GM12878 (cell line): ENCODE results near the gene ATN1. TPM values are rescaled to one million over a fixed set of nuclear protein-coding genes. Genes with fewer than 3 reads are reported as not detected.

Experiments
- ATAC-seq: fragments of 200-7000 bp; cut with Tn5 transposase; 3 replicates; pipeline ENCODE4 v1.9.1; 2020; ENCODE audit warnings: mild to moderate bottlenecking, moderate library complexity
- BruUV-seq: library from RNA; stranded (reverse); fragments of 400-500 nt; replicated peaks from 2 replicates; lab custom pipeline; 2021; lab: Mats Ljungman, UMichigan
- CTCF ChIA-PET: fragments of 300-600 bp; sonication (Branson Sonifier 250); formaldehyde crosslinking; extraction: SDS; loops from one replicate; lab custom pipeline; 2021; ENCODE audit warnings: inconsistent platforms; lab: Yijun Ruan, JAX
- POLR2A ChIA-PET: fragments of 350-600 bp; formaldehyde crosslinking; extraction: SDS; loops from one replicate; lab custom pipeline; 2021; ENCODE audit warnings: inconsistent platforms; lab: Charles Lee
- RAD21 ChIA-PET: fragments of 300-600 bp; sonication (Branson Sonifier 250); formaldehyde crosslinking; loops from one replicate; lab custom pipeline; 2023; ENCODE audit warnings: antibody characterized with exemption; ENCODE audit not compliant: unreplicated experiment; lab: Charles Lee
- SMC1A ChIA-PET: fragments of 300-600 bp; sonication (Branson Sonifier 250); formaldehyde crosslinking; loops from one replicate; lab custom pipeline; 2023; ENCODE audit not compliant: unreplicated experiment, uncharacterized antibody; lab: Charles Lee
- DNase-seq: peaks from one replicate; pipeline ENCODE4 v3.0.0-alpha.2; 2011; ENCODE audit warnings: low read depth, low spot score
- FAIRE-seq: peaks from 3 replicates; lab custom pipeline; 2011; peaks lifted over from hg19 to GRCh38; lab: Jason Lieb, UNC
- H2AFZ ChIP-seq: 2 replicates; pipeline ENCODE4 v1.6.0; 2011; ENCODE audit warnings: low read depth, low read length, control low read depth; ENCODE audit not compliant: control insufficient read depth
- H3K27ac ChIP-seq: 2 replicates; pipeline ENCODE4 v1.5.1; 2011; ENCODE audit warnings: control low read depth; ENCODE audit not compliant: control insufficient read depth, insufficient read depth
- H3K27me3 ChIP-seq, 2 experiments: replicated peaks in 1 of 2; 2 replicates each; pipeline versions ENCODE4 v1.6.0 to v1.6.1; 2011; ENCODE audit warnings: low read length in 1 of 2; ENCODE audit not compliant: control insufficient read depth in 2 of 2, insufficient read depth in 2 of 2
- H3K36me3 ChIP-seq, 2 experiments: 2 replicates each; pipeline ENCODE4 v1.5.1; 2011; ENCODE audit warnings: low read length in 1 of 2; ENCODE audit not compliant: control insufficient read depth in 2 of 2, insufficient read depth in 2 of 2
- H3K4me1 ChIP-seq: 2 replicates; pipeline ENCODE4 v1.6.1; 2011; ENCODE audit warnings: mild to moderate bottlenecking, low read length, moderate library complexity, mixed read lengths; ENCODE audit not compliant: control insufficient read depth, insufficient read depth
- H3K4me2 ChIP-seq: 2 replicates; pipeline ENCODE4 v1.6.0; 2011; ENCODE audit warnings: control low read depth; ENCODE audit not compliant: control insufficient read depth, insufficient read depth
- H3K4me3 ChIP-seq: fragments of 200-600 bp; sonication (generic); 2 replicates; pipeline ENCODE4 v1.5.1; 2016
- H3K79me2 ChIP-seq: 2 replicates; pipeline ENCODE4 v1.6.0; 2011; ENCODE audit warnings: low read length; ENCODE audit not compliant: control insufficient read depth, insufficient read depth
- H3K9ac ChIP-seq: 2 replicates; pipeline ENCODE4 v1.8.0; 2011; ENCODE audit warnings: low read length, control low read depth, mixed read lengths; ENCODE audit not compliant: control insufficient read depth, insufficient read depth
- H3K9me3 ChIP-seq: replicated peaks from 3 replicates; pipeline ENCODE4 v1.5.1; 2011; ENCODE audit warnings: mild to moderate bottlenecking, low read length; ENCODE audit not compliant: control insufficient read depth, insufficient read depth
- H4K20me1 ChIP-seq: 2 replicates; pipeline ENCODE4 v1.6.0; 2011; ENCODE audit not compliant: control insufficient read depth, insufficient read depth
- BHLHE40 ChIP-seq, 2 experiments: fragments of 450-650 bp in 1 of 2; IDR thresholded peaks; 2 replicates each; pipeline ENCODE4 v1.6.1; 2011 to 2017; ENCODE audit warnings: low read depth in 2 of 2, borderline replicate concordance in 1 of 2, improper control_type of control experiment in 1 of 2, low read length in 1 of 2, mild to moderate bottlenecking in 1 of 2
- E2F4 ChIP-seq: IDR thresholded peaks from 2 replicates; pipeline ENCODE4 v1.6.1; 2012; ENCODE audit warnings: low read depth, low read length, improper control_type of control experiment
- E4F1 ChIP-seq: fragments of 450-650 bp; IDR thresholded peaks from 2 replicates; pipeline ENCODE4 v1.6.1; 2018; ENCODE audit warnings: borderline replicate concordance, mild to moderate bottlenecking; ENCODE audit not compliant: partially characterized antibody
- ETV6 ChIP-seq, 2 experiments: fragments of 450-650 bp in 1 of 2; IDR thresholded peaks in 1 of 2; conservative IDR thresholded peaks in 1 of 2; 2 replicates each; pipeline ENCODE4 v1.6.1; 2014; ENCODE audit warnings: antibody characterized with exemption in 1 of 2, borderline replicate concordance in 1 of 2, low read depth in 1 of 2, mild to moderate bottlenecking in 1 of 2, moderate library complexity in 1 of 2
- IRF4 ChIP-seq: IDR thresholded peaks from 2 replicates; pipeline ENCODE4 v1.6.1; 2011; ENCODE audit warnings: low read depth, low read length
- KLF5 ChIP-seq: fragments of 450-650 bp; IDR thresholded peaks from 2 replicates; pipeline ENCODE4 v1.6.1; 2014; ENCODE audit warnings: mild to moderate bottlenecking; ENCODE audit not compliant: partially characterized antibody
- RAD21 ChIP-seq: IDR thresholded peaks from 2 replicates; pipeline ENCODE4 v1.6.1; 2011; ENCODE audit warnings: mild to moderate bottlenecking, low read depth, low read length, moderate library complexity; ENCODE audit not compliant: insufficient read depth
- RELA ChIP-seq: fragments of 450-650 bp; IDR thresholded peaks from 2 replicates; pipeline ENCODE4 v1.8.0; 2014; ENCODE audit warnings: borderline replicate concordance; ENCODE audit not compliant: partially characterized antibody
- TARDBP ChIP-seq: IDR thresholded peaks from 2 replicates; pipeline ENCODE4 v1.6.1; 2016; ENCODE audit warnings: borderline replicate concordance
- ZBTB33 ChIP-seq: fragments of 450-650 bp; IDR thresholded peaks from 2 replicates; pipeline ENCODE4 v1.6.1; 2017; ENCODE audit warnings: mild to moderate bottlenecking
- WGBS: methylation state at CpG from one replicate; pipeline ENCODE4 v1.1.6; 2016; ENCODE audit warnings: low lambda C conversion rate; ENCODE audit not compliant: insufficient replicate concordance, insufficient coverage; ENCODE audit errors: missing lambda C conversion rate; 5-methylcytosine and 5-hydroxymethylcytosine counted together
- in situ Hi-C: fragments of 300-500 bp; cut with MboI; formaldehyde crosslinking; loops from 9 replicates; pipeline ENCODE4 v1.14.3; 2018; ENCODE audit warnings: mixed read lengths
- intact Hi-C: fragments of 100-400 bp; cut with micrococcal nuclease; formaldehyde crosslinking; loops from one replicate; pipeline ENCODE4 v1.14.2; 2022; ENCODE audit not compliant: unreplicated experiment
- polyA plus RNA-seq, 11 experiments: library from polyadenylated mRNA; depleted of rRNA in 4 of 11; unstranded in 6 of 11; stranded (reverse) in 5 of 11; fragments of >200 nt; fragmentation: Nextera tagmentation in 4 of 11; fragmentation: Illumina TruSeq in 1 of 11; extraction: Ambion mirVana in 4 of 11; extraction: Trizol in 1 of 11; gene quantifications; 1 replicate in 1 of 11; 2 replicates in 10 of 11; pipeline versions ENCODE4 v1.2.1 to v1.2.3, GENCODE V29; 2011 to 2016; ENCODE audit warnings: inconsistent platforms in 2 of 11, missing spikeins in 2 of 11, low read depth in 1 of 11
- total RNA-seq, 4 experiments: library from RNA; depleted of rRNA in 3 of 4; stranded (reverse); fragments of >200 nt in 3 of 4; fragmentation: Illumina TruSeq in 1 of 4; extraction: Trizol in 1 of 4; gene quantifications; 2 replicates each; pipeline versions ENCODE4 v1.2.1 to v1.2.3, GENCODE V29; 2013 to 2021

ATN1 gene
- total and polyA plus RNA-seq, 10 of the 15 experiments (the other 5 are each of a cell fraction or from before 2014, with no cell fraction given): 0.08 to 44.5 (median 5.0) TPM

GRCh38 chr12:6929466-6930452 lies 2.0 kb downstream of the ATN1 start (continued):
- TF ChIP-seq KLF5: no peak
- no peak for TF ChIP-seq IRF4
- TF ChIP-seq RELA: no peak
- TF ChIP-seq, all 136 proteins: peak for 0

- intact Hi-C loops: no loop called here
- peaks cover 4 to 5% of the 10 kb centered on the region in 2 experiments; a peak in 3 of 4 replicates for H3K36me3 ChIP-seq
- no peak for ATAC-seq
- no peak for TF ChIP-seq E4F1
- no peak for TF ChIP-seq ZBTB33
- TF ChIP-seq ETV6 (conservative IDR thresholded peaks at IDR 0.05 in 1 of 2, IDR thresholded peaks at IDR 0.05 in 1 of 2; ENCODE audit: borderline replicate concordance in 1 of 2, low read depth in 1 of 2): no peak
- no peak for TF ChIP-seq E2F4
- TF ChIP-seq BHLHE40 (IDR thresholded peaks at IDR 0.05; ENCODE audit: borderline replicate concordance in 1 of 2, low read depth in 2 of 2, low read length in 1 of 2): no peak
- TF ChIP-seq RAD21: no peak
- TF ChIP-seq TARDBP: no peak
- TF ChIP-seq, all 136 proteins: peak for 0
- no TSS peak for BruUV-seq
- FAIRE-seq: no peak
- H3K4me1 ChIP-seq: peaks cover 15% of the 10 kb centered on the region
- no peak overlapping the region for H3K27ac ChIP-seq
- no peak overlapping the region for H3K4me3 ChIP-seq
- WGBS: 42% methylated on average over 1 of the region's 1 CpG
- no peak for DNase-seq
- ChIA-PET POLR2A (interaction anchor here (1.0 to 1.7 kb wide), 2 partner anchors 9 to 10 kb away, joined by 4 to 5 read pairs; no protein-coding TSS in a partner anchor), SMC1A (interaction anchor here (1.4 kb wide), 1 partner anchor 28 kb away, joined by 3 read pairs; no protein-coding TSS in a partner anchor), RAD21 (no interaction called here), CTCF (interaction anchor here (0.6 to 1.9 kb wide), 5 partner anchors 9 to 60 kb away, joined by 3 to 8 read pairs (median 4); partner anchors contain the start of genes C12orf57, RNU7-1 and SPSB2)
- no peak overlapping the region for H3K9ac ChIP-seq
- H4K20me1 ChIP-seq: no peaks in the 10 kb centered on the region
- no peak overlapping the region for H2AFZ ChIP-seq
- H3K4me2 ChIP-seq: no peak overlapping the region
- H3K9me3 ChIP-seq: no peaks in the 10 kb centered on the region
- in situ Hi-C loops: no loop called here
- no peaks in the 10 kb centered on the region for H3K27me3 ChIP-seq
- peaks cover 49% of the 10 kb centered on the region for H3K79me2 ChIP-seq
These were observed 5.0 kb downstream of the ATN1 start for GRCh38 chr12:6932766-6933165.
